Activated B cell treated with CpG ODN at 0.5 μM for 24 hours (primary cell): ENCODE measurements around the gene SDR42E2. TPM values are rescaled to one million over a fixed set of nuclear protein-coding genes. Genes with fewer than 3 reads are reported as not detected.
"Not testable (repeated sequence)": the region's sequence is repeated elsewhere in the genome, so short reads cannot be mapped to it uniquely, and the experiment has no call there.

Experiments
- ATAC-seq: fragments of 200-7000 bp; cut with Tn5 transposase; one replicate; pipeline ENCODE4 v1.10.0; 2021; ENCODE audit warnings: low read depth, mild to moderate bottlenecking, moderate library complexity
- CTCF ChIA-PET: fragments of 350-600 bp; sonication (Branson Sonifier 250); formaldehyde crosslinking; loops from one replicate; lab custom pipeline; 2021; ENCODE audit warnings: antibody characterized with exemption; lab: Charles Lee
- POLR2A ChIA-PET: fragments of 350-600 bp; sonication (Branson Sonifier 250); formaldehyde crosslinking; loops from one replicate; lab custom pipeline; 2021; ENCODE audit warnings: antibody characterized with exemption; lab: Charles Lee
- DNase-seq: peaks from one replicate; pipeline ENCODE4 v3.0.0; 2022
- H3K27ac Mint-ChIP-seq: one replicate; pipeline ENCODE4 v1.8.0; 2020; ENCODE audit warnings: mixed read lengths
- H3K27me3 Mint-ChIP-seq: one replicate; pipeline ENCODE4 v1.8.0; 2021; ENCODE audit warnings: mixed read lengths
- H3K36me3 Mint-ChIP-seq: one replicate; pipeline ENCODE4 v1.8.0; 2021; ENCODE audit warnings: low read depth, mixed read lengths
- H3K4me1 Mint-ChIP-seq: one replicate; pipeline ENCODE4 v1.8.0; 2021; ENCODE audit warnings: mixed read lengths
- H3K4me3 Mint-ChIP-seq: one replicate; pipeline ENCODE4 v1.8.0; 2020; ENCODE audit warnings: mild to moderate bottlenecking, mixed read lengths
- H3K9me3 Mint-ChIP-seq: one replicate; pipeline ENCODE4 v1.8.0; 2020; ENCODE audit warnings: mixed read lengths
- intact Hi-C: fragments of 100-400 bp; cut with micrococcal nuclease; formaldehyde crosslinking; loops from one replicate; pipeline ENCODE4 v1.15.1; 2024
- total RNA-seq: library from RNA; stranded (reverse); gene quantifications from 2 replicates; pipeline ENCODE4 v1.2.3, GENCODE V29; 2022
- TF ChIP-seq, protein P1 (sequence below): fragments of 200-600 bp; IDR thresholded peaks from one replicate; pipeline ENCODE4 v1.8.0; 2022; ENCODE audit warnings: antibody characterized with exemption, mild to moderate bottlenecking

SDR42E2 gene
- total RNA-seq, 1 donor from 2014 or later, result 0.18 TPM

DNA sequence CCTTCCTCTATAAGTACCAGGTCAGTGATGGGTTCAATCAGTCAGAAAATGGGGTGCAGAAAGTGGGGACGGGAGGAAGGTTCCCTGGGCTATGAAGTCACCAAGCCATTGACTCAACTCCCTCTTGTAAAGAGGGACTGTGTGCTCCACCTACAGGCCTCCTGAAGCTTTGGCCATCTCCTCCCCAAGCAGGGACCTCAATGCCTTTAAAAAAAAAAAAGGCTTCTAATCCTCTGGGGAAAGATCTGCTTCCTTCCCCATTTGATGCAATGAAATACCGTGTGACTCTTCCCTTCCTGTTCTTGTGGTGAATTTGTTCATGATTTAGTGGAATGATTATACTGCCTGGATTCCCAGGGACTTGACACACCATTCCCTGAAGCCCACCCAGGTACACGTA, 39.2 kb upstream of the SDR42E2 start:
- H3K4me3 Mint-ChIP-seq, result no peak overlapping the region
- TF ChIP-seq, protein P1, sequence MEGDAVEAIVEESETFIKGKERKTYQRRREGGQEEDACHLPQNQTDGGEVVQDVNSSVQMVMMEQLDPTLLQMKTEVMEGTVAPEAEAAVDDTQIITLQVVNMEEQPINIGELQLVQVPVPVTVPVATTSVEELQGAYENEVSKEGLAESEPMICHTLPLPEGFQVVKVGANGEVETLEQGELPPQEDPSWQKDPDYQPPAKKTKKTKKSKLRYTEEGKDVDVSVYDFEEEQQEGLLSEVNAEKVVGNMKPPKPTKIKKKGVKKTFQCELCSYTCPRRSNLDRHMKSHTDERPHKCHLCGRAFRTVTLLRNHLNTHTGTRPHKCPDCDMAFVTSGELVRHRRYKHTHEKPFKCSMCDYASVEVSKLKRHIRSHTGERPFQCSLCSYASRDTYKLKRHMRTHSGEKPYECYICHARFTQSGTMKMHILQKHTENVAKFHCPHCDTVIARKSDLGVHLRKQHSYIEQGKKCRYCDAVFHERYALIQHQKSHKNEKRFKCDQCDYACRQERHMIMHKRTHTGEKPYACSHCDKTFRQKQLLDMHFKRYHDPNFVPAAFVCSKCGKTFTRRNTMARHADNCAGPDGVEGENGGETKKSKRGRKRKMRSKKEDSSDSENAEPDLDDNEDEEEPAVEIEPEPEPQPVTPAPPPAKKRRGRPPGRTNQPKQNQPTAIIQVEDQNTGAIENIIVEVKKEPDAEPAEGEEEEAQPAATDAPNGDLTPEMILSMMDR, result no peak
- H3K27me3 Mint-ChIP-seq, result peaks cover 4% of the 10 kb centered on the region
- DNase-seq (no peak), ATAC-seq (peak; percentile 45)
- H3K27ac Mint-ChIP-seq, result no peak overlapping the region
- no peaks in the 10 kb centered on the region for H3K36me3 Mint-ChIP-seq
- H3K9me3 Mint-ChIP-seq, result peaks cover 1% of the 10 kb centered on the region
- ChIA-PET POLR2A (no interaction called here), CTCF (no interaction called here)
- H3K4me1 Mint-ChIP-seq, result peaks cover 10% of the 10 kb centered on the region
- intact Hi-C loops, result no loop called here

DNA sequence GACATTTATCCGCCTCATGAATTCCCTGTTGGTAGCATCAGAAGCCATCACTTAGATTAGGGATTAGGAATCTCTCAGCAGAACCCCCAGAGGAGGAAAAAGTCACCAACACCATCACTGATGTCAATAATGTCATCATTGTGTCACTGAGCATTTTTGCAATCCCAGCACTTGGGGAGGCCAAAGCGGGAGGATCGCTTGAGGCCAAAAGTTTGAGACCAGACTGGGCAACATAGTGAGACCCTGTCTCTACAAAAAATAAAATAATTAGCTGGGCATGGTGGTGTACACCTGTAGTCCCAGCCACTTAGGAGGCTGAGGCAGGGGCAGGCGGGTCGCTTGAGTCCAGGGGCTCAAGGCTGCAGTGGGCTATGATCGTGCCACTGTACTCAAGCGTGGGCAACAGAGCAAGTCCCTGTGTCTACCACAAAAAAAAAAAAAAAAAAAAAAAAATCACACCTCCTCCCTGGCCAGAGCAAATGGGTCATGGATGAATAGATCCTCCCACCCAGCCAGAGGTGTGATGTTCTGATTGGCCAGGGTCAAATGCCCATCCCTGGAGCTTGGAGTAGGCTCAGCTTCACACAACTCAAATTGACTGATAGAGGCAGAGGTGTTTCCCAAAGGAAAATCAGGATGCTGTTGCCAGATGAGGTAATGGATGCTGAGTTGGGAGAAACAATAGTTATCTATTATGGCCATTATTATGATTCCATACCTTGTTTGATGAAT, 38.4 kb upstream of the SDR42E2 start:
- CTCF ChIA-PET, result no interaction called here
- POLR2A ChIA-PET, result no interaction called here
- peaks cover 4% of the 10 kb centered on the region for H3K9me3 Mint-ChIP-seq
- H3K4me1 Mint-ChIP-seq, result peaks cover 10% of the 10 kb centered on the region
- TF ChIP-seq, protein P1, result no peak
- no peaks in the 10 kb centered on the region for H3K36me3 Mint-ChIP-seq
- DNase-seq (no peak), ATAC-seq (no peak)
- intact Hi-C loops, result no loop called here
- H3K27me3 Mint-ChIP-seq, result peaks cover 8% of the 10 kb centered on the region
- H3K4me3 Mint-ChIP-seq, result no peak overlapping the region
- no peak overlapping the region for H3K27ac Mint-ChIP-seq

GRCh38 chr16:22124583-22125284, 37.6 kb upstream of the SDR42E2 start:
- no peak overlapping the region for H3K27ac Mint-ChIP-seq
- TF ChIP-seq, protein P1, result no peak
- CTCF ChIA-PET, result no interaction called here

DNA sequence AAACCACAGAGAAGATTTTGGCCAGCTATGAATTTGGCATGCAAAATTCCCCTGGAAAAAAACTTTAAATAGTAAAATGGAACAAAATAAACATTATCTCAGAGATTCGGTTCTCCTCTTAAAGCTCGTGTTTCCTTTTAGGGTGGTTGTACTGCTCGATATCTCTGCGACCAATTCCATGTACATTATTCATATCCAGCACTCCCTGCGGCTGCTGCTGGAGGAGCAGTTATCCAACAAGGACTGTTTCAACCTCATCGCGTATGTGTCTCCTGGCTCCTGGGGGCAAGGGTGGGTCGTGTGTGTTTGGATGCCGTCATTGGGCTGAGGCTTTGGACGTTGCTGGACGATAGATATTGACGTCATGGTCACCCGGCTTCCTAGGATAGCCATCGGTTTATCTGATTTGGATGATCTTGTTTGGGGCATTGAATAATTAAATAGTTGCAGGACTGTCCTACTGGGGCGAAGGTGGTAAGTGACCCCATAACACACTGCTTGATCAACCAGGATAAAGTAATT, 36.2 kb upstream of the SDR42E2 start:
- ChIA-PET POLR2A (interaction anchor here (0.7 kb wide), 1 partner anchor 1206 kb away, joined by 3 read pairs; no protein-coding TSS in a partner anchor), CTCF (no interaction called here)
- Mint-ChIP-seq H3K4me1 (peaks cover 10% of the 10 kb centered on the region), H3K9me3 (peaks cover 4% of the 10 kb centered on the region), H3K36me3 (no peaks in the 10 kb centered on the region), H3K4me3 (no peak overlapping the region), H3K27ac (no peak overlapping the region), H3K27me3 (peaks cover 8% of the 10 kb centered on the region)
- DNase-seq (no peak), ATAC-seq (no peak)
- TF ChIP-seq, protein P1, result no peak
- intact Hi-C loops, result no loop called here

More at GRCh38 chr16:22124583-22125284, 37.6 kb upstream of the SDR42E2 start:
- intact Hi-C loops, result no loop called here
- Mint-ChIP-seq H3K9me3 (peaks cover 4% of the 10 kb centered on the region), H3K4me1 (peaks cover 10% of the 10 kb centered on the region), H3K4me3 (no peak overlapping the region), H3K36me3 (no peaks in the 10 kb centered on the region), H3K27me3 (peaks cover 8% of the 10 kb centered on the region)
- ATAC-seq, result no peak
- no peak for DNase-seq
- POLR2A ChIA-PET, result no interaction called here

DNA sequence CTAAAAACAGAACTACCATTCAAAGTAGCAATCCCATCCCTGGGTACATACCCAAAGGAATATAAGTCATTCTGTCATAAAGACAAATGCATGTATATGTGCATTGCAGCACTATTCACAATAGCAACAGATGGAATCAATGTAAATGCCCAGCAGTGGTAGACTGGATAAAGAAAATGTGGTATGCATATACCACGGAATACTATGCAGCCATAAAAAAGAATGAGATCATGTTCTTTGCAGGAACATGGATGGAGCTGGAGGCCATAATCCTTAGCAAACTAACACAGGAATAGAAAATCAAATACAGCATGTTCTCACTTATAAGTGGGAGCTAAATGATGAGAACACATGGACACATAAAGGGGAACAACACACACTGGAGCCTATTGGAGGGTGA, 33.8 kb upstream of the SDR42E2 start:
- H3K4me3 Mint-ChIP-seq, H3K9me3 Mint-ChIP-seq, intact Hi-C loops, H3K4me1 Mint-ChIP-seq, H3K36me3 Mint-ChIP-seq, CTCF ChIA-PET, H3K27me3 Mint-ChIP-seq, POLR2A ChIA-PET, DNase-seq, ATAC-seq, H3K27ac Mint-ChIP-seq: not testable (repeated sequence)
